AML-193 (cell line): ENCODE data around the gene THBD.

ENCODE experiments used
- DNase-seq, 2 experiments: peaks; one replicate each; lab custom pipeline; 2025; lab: John Stamatoyannopoulos, UW

The THBD gene

DNA sequence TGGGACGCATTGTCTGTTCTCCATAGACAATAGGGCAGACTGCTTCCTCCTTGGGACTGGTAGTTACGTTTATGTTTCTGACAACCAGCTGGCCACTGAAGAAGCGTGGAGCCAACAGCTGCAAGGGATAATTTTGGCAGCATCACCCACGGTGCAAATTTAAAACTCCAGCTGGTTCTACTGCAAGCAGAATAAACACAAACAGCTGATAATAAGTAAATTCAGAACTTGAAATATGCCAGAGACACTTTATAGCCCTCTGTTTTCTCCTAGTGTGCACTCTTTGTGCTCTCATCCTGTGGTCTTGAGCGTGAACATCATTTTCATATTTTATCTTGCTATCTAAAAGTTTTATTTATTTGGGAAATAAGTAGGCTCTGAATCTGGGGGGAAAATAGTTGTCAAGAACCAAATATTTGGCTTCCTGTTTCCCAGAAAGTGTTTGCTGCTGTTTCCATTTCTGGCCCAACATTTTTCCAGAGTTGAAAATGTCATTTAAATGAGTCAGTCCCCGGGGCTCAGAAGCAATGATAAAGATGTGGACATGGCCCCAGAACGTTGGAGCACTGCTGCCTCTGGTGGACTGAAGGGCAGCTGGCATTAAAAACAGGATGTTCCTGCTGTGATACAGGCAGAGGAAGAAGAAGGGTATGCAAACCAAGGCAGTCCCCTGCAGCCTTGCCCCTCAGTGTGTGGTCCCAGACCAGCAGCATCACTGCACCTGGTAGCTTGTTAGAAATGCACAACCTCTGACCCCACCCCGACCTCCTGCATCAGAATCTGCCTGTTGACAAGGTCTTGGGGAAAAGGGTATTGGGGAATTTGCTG, 12.5 kb upstream of the THBD start:
- DNase-seq: peak; percentile 39 to 45

DNA sequence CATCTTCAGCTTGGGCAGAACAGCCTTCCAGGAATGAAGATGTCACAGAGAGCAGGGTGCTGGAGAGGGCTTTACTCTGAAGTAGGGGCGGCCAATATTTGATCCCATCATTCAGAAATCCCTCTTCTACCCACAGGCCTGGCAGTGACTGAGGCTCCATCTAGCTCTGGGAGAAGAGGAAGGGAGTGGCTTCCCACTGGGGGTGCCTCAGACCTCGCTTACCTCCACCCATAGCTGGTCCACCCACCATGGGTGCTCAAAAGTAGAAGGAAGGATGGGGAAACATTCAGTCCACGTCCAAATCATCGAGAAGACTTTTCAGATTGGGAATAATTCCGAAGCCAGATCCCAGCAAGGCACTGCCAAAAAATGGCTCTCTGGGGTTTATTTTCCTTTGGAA, 11.8 kb upstream of the THBD start:
- DNase-seq: no peak

DNA sequence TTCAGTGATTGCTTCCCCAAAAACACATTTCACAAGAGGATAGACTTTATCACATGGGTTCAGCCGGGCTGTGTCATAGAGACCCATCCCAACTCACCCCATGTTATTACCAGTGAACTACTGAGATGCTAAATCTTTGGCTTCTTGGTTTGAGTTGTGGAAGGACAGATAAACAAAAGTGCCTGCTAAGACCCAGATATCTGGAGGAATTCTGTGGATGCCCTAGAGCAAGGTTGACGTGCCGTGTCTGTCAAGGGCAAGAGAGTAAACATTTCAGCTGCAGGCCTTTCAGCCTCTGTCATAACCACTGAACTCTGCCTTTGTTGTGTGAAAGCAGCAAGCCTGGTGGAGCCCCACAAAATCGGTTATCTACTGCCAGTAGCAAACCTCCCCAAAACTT, 11.2 kb upstream of the THBD start:
- no peak for DNase-seq

DNA sequence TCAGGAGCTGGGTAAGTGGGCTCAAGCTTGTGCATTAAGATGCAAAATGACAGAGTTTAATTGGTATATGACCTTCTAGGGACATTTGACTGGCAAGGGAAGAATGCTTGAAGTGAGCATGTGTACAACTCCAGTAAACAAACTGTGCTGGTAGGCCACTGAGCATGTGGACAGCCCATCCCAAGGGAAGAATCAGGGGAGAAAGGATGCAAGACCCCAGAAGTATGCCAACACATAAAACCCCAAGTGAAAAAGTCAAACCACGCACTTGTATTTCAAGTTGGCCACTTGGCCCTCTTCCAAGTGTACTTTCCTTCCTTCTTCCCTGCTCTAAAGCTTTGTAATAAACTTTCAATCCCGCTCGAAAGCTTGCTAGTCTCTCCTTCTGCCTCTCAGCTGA, 10.4 kb upstream of the THBD start:
- DNase-seq: peak in 1 of 2 experiments; percentile 24

DNA sequence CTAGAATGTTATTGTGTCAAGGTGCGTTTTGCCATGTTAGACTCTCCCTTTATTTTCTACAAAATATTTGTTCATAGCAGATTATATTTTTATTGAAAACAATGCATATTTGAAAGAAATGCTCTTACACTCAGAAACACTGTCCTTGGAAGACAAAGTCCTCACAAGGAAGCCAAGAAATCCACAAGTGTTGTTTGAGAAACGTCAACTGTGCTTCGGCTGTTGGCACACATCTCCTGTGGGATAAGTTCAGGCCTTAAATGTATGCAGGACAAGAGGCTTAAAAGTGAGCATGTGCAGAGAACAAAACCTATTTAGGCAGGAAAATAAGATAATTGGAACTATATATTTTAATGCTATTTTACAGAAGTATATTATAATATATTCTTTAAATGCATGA, 9.5 kb upstream of the THBD start:
- DNase-seq: no peak

DNA sequence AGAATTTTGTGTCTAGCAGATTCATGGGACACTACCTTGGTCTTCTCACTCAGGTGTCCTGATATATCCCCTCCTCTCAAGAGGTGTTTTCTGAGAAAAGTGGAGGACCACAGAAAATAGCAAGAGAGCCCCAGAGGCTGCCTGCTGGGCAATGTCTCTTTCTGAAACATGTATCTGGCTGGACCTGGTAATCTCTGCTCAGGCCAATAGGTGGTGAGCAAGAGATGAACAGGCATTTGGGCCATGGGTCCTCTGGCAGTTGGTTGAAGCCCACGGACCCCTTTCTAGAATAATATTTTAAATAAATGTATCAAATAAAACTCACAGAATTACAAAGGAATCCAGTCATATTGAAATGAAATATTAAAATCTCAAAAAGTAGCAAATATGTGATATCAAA, 8.8 kb upstream of the THBD start:
- DNase-seq: no peak

DNA sequence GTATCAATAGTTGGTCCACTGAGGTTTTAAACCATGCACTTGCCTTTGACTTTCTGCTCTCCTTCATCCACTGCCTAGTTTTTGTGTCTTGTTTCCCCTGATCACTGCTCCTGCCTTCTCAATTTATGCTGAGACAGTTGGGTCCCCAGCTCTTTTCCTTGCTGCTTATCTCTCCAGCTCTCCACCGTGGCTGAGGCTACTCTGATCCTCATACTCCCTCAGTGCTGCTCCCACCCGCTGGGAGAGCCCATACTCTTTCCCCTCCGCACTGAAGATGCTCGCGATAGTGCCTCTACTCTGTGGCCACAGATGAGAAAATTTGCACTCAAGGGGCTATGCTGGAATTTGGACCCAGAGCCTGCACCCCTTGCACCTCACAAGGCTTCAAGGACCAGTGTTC, 3.4 kb upstream of the THBD start:
- no peak for DNase-seq

DNA sequence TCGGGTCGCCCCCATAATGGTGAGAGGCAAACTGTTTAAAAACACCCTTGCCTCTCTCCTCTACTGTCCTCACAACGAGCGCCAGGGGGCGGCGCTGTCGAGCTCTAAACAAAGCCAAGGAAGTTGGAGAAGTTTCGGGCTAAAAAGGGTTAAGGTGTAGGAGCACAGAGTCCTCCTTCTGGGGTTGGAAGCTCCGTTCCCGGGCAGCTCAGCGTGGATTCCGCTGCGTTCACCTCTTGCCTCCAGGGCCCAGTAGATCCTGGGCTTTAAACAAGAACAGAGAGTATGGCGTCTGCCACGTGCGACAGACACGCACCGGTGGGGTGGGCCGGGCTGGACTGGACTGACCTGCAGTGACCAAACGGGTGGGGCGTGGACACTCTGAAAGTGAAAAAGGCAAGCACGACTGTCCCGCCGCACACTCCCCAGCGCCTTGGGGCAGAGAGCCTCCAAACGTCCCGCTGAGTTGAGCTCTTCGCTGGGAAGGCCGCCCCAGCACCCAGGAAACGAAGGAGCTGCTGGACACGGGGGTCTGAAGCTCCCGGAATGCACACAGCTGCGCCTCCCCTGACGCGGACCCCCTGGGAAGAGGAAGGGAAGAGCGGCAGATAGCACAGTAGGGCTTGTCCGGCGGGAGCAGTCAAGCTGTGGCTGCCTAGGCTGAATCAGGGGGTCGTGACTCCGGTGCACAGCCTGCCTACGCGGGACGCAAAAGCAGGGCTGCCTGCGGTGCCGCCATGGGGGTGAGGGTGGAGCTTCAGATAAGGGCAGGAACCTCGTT, 1.6 kb upstream of the THBD start:
- peak; percentile 89 to 91 for DNase-seq

DNA sequence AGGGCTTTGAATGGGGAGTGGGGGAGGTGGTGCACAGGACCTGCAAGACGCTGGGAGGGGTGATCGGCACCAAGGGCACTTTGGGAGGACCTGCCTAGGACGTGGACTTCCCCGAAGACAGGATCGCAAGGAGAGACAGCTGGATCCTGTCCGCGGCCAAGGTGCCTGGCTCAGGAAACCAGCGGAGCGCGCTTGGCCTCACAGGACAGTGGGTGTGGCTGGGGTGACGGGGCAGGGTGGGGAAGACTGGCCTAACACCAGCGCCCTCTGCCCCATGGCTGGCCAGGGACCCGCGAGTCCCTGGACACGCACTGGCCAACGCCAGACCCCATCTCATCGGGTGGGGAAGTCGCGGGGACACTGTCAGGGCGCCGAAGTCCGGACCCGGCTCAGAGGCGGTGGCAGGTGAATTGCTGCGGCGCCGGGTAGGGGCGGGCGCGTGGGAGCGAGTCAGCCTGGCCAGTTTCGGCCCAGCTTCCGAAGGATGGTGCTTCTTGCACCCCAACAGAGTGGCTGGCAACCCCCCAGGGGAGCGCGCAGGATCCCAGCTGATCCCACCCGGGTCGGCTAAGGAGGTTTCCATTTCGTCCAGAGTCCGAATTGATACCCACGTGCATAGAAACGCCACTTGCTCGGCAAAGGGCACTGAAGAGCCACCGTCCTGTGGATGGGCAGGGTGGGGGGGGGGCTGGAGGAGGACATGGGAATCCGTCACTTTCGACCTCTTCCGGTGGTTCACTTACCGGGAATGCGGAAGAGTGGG, 785 bp upstream of the THBD start:
- peak in 1 of 2 experiments; percentile 42 for DNase-seq

DNA sequence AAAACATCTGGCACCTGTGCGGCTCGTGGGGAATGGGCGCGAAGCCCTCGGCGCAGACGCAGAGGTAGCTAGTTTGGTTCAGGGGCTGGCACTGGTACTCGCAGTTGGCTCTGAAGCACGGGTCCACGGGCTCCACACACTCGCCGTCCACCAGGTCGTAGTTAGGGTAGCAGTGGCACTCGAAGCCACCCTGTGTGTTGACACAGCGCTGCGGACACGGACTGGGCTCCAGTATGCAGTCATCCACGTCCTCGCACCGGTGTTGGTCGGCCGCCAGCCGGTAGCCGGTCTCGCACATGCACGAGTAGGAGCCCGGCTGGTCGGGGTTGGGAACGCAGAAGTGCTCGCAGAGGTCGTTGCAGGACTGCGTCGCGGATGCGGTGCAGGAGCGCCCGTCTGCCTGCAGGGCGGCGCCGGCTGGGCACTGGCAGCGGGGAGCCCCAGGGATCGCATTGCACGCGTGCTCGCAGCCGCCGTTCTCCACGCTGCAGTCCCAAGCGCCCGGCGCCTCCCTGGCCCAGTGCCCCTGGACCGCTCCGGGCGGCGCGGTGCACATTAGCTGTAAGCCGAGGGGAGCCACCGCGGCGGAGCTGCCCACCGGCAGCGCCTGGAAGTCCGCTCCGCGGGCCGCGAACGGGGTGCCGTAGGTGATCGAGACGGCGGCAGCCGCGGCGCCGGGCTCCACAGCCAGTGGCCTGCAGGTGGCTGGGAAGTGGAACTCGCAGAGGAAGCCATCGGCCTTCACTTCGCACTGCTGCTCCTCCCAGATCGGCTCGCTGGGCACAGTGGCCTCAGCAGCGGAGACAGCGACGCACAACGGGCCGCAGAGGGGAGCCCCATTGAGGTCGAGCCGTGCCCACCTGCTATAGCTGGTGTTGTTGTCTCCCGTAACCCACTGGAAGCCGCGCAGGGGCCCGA, 930 bp downstream of the THBD start:
- DNase-seq: peak; percentile 65 to 75

DNA sequence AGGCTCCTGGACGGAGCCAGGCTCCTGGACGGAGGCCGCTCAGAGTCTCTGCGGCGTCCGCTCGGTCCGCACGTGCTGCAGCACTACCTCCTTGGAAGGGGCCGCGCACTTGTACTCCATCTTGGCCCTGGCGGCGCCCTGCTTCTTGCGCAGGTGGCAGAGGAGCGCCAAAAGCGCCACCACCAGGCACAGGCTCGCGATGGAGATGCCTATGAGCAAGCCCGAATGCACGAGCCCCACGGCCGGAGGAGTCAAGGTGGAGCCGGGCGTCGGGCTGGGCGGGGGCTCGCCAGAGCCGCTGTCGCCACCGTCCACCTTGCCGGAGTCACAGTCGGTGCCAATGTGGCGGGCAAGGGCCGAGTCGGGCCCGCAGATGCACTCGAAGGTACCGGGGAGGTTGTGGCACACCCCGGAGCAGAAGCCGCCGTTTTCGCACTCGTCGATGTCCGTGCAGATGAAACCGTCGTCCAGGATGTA, 1.7 kb downstream of the THBD start:
- DNase-seq: peak; percentile 41 to 49

DNA sequence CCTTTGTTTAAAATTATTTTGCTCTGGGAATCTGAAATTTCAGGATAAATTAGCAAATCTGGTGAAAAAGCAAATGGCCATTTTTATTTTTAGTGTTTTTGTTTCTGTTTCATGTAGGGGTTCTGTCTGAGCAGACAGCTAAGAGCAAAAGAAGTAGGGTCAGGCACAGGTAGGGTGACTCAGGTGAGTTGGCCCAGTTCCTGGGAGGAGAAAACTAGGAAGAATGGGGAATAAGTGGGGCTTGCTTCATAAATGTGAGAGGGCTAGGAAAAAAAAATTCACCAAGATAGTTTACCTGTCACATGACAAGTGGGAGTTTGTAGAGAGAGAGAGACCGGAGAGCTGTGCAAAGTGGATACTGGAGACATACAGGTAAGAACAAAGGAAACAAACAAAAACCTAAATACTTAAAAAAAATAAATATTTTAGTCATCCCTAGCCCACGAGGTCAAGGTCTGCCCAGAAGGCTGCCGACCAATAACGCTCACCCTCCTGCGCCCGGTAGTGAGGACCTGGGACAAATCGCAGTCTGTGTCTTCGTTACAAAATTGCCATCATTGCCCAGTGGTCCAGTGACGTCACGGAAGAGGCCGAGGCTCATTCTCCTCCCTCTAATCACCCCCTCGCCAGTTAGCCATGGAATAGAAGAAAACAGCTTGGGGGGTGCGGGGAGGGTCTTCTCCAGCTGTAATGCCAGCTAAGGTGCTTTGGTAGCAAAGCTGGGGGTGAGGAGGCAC, 2.3 kb downstream of the THBD start:
- DNase-seq: peak in 1 of 2 experiments; percentile 6

DNA sequence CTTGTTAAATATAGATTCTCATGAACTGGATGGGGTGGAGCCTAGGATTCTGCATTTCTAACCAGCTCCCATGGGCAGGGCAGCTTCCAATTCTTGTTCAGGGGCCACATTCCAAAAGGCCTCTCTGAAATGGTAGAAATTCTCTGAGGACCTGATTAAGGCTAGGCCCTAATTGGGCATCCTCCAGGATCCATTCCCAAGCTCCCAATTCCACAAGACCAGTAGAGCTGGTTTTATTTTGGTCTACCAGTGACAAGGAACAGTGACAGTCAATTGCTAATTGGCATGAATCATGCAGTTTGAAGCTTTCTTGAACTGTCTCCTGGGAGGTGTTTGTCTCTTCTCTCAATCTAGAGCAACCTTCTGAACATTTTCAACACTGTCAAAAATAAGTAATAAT, 3.0 kb downstream of the THBD start:
- peak in 1 of 2 experiments; percentile 4 for DNase-seq

DNA sequence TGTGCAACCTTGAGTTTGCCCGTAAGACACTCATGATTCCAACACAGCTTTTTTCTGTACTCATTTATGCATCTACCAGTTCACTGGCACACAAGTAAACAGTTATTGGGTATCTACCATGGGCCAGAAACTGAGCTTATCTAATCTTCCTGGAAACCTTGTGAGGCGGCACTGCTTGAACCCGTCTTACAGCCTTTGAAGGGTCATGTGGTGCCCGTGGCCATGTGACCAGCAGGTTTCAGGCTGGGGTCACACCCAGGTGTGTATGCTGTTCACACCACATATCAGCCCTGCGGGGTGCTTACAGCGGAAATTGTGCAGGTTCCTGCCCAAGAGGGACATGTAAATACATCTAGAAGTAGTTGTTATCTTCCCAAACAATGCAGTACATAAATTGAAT, 6.1 kb downstream of the THBD start:
- no peak for DNase-seq

DNA sequence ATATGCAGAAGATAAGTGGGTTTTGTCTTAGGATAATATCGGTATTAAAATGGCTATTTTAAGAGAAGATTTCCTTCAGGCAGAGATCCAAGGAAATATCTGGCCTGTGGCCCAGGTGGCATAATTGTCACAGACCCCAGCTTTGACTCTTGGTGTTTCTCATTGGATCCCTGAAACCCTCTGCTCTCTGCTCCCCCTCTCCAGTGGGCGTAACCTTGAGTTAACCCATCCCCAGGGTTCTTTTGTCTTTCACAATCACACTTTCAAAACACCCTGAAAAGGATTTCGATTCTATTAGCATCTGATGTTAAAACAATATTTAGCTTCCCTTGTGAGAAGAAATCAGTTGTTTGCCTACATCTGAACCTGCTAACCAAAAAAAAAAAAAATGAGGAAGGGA, 7.2 kb downstream of the THBD start:
- DNase-seq: peak in 1 of 2 experiments; percentile 13

DNA sequence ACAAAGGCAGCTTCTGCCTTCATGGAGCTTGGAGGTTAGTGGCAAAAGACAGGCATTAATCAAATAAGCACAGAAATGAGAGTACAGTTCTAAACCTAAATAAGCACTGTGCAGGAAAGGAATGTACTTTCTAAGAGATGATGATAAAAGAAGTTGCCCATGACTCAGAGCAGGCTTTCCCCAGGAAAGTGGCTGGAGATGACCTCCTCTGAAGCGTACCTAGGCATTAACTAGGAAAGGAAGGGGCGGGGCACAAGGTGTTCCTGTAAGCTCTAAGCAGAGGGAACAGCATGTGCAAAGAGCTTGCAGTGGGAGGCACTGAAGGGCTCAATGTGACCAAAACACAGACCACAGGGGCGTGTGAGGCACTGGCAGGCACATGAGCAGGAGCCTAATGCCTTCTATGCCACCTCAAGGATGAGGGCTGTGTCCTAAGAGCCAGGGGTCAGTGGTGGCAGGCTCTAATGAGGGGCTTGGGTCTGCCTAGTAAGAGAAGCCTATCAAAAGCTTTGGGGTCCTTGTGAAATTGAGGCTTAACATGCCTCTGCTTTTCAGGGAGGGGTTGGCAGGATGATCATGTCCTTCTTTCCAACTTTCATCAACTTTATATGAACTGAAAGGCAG, 9.5 kb downstream of the THBD start:
- DNase-seq: no peak

DNA sequence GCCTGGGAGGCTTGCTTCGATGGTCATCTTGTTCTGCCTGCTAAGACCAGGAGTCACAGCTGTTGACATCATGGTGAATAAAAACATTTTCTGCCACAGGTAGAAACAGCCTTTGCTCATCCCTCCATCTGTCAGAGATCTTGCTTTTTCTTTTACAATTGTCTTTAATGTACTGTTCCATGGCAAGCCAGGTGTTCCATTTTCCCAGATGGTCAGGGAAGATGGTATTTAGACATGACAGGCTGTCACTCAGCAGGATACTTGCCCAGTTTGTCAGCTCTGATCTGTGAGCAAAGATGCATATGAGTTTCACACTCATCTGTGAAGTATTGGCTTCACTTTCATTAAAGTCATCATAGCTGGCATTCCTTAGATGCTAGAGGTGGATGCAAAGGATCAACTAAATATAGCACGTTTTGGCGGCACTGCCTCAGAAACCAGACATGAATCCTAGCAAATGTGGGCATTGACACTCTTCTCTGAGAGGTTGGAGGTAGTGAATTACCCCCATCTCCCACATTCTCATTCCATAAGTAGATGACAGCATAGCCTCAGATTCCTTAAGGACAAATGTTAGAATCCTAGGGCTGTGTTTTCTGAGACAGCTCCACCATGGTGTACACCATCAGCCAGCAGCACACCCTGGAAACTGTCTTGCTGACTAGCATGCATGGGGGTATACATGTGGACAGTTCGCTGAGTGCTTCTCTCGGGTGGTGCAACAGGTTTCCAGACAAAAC, 10.2 kb downstream of the THBD start:
- no peak for DNase-seq

DNA sequence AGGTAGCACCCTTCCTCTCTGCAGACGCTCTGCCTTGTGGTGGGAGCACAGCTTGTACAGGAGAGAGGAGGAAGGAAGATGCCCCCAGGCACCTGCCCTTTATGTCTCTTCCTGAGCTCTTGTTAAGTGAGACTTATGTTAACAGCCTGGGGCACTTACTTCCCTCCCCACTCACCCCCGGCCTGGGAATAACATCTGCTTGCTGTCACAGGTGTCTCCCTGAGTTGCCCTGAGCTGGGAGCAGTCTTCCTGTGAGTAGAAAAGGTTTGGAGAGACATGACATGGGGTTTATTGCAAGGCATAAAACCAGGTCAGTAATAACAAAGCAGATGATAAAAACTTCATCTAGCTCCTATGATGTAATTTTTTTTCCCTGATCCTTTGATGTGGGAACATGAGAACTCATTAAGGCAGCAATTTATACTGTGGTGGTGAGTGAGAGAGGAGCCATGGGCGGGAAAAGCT, 12.4 kb downstream of the THBD start:
- DNase-seq: no peak

DNA sequence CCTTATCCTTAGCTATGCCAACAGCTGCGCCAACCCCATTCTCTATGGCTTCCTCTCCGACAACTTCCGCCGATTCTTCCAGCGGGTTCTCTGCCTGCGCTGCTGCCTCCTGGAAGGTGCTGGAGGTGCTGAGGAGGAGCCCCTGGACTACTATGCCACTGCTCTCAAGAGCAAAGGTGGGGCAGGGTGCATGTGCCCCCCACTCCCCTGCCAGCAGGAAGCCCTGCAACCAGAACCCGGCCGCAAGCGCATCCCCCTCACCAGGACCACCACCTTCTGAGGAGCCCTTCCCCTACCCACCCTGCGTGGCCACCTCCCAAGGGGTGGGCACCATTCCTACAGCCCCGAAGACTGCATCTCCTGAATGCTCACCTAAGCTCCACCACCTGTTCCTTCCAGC, 13.1 kb downstream of the THBD start:
- DNase-seq: no peak
